AG04450 (cell line): ENCODE results near the gene PHC2. TPM values are rescaled to one million over a fixed set of nuclear protein-coding genes. Genes with fewer than 3 reads are reported as not detected.

Experiments
- CTCF ChIA-PET: fragments of 300-600, 350-600 bp; formaldehyde crosslinking; extraction: SDS; loops from one replicate; lab custom pipeline; 2022; ENCODE audit warnings: antibody characterized with exemption, inconsistent platforms; lab: Charles Lee
- POLR2A ChIA-PET: fragments of 350-600 bp; formaldehyde crosslinking; extraction: SDS; loops from one replicate; lab custom pipeline; 2021; ENCODE audit warnings: antibody characterized with exemption, inconsistent platforms; lab: Yijun Ruan, JAX
- DNase-seq: peaks from one replicate; pipeline ENCODE4 v3.0.0-alpha.2; 2011; ENCODE audit warnings: low read depth, low spot score
- H3K27ac ChIP-seq: one replicate; pipeline ENCODE4 v1.5.1; 2012; ENCODE audit warnings: low read depth, low read length, control low read depth
- H3K27me3 ChIP-seq: one replicate; pipeline ENCODE4 v1.6.0; 2012; ENCODE audit warnings: low read length; ENCODE audit not compliant: control insufficient read depth, insufficient read depth
- H3K4me3 ChIP-seq: 2 replicates; pipeline ENCODE4 v1.5.1; 2011; ENCODE audit warnings: mild to moderate bottlenecking, low read depth, low read length, control low read depth
- H3K9me3 ChIP-seq: 2 replicates; pipeline ENCODE4 v1.5.1; 2012; ENCODE audit warnings: low read length; ENCODE audit not compliant: control insufficient read depth, insufficient read depth
- polyA plus RNA-seq: library from polyadenylated mRNA; depleted of rRNA; stranded (reverse); fragments of >200 nt; gene quantifications from 2 replicates; pipeline ENCODE4 v1.2.3, GENCODE V29; 2011
- TF ChIP-seq, protein P1 (sequence below): IDR thresholded peaks from 2 replicates; pipeline ENCODE4 v1.5.1; 2011; ENCODE audit warnings: low read depth, low read length, control low read depth, inconsistent platforms

The PHC2 gene
- polyA plus RNA-seq, 1 experiment = 47.1 TPM

DNA sequence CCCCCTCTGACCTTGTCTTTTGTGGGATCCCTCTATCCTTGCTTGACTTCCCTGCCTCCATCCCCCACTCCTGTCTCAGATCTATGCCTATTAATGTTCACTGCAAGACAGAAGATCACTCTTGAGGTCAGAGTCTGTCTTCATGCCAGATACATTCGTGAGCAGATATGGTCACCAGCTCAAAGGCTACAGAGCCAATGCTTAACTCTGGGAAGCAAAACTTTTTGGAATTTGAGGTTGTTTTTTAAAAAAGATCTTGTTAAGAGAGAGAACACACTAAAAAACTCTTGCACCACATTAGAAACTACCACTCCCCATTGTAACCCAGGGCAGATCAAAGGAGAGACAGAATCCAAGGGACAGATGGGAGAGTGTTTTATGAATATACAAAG is 92.9 kb downstream of the PHC2 start:
- POLR2A ChIA-PET = interaction anchor here (1.1 to 2.1 kb wide), 3 partner anchors 9 to 239 kb away, joined by 4 to 9 read pairs (median 6); no protein-coding TSS in a partner anchor

DNA sequence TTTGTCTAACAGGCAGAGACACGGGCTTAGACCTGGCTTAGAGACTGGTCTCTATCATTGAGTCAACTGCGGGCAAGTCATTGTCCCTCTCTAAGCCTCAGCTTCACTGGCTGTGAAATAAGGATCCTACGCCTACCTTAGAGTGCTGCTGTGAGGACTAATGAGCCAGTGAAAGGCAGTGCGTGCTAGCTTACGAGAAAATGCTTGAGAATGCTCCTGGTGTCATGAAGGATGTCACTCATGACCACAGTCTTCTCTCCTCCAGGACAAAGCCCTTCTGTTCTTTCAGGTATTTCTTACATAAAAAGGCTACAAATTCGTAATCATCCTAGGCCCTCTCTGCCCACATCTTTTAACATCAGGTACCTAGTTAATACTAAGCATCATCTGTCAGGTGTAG is 93.5 kb downstream of the PHC2 start:
- no peak overlapping the region for H3K27ac ChIP-seq

More for the DNA sequence above, 92.9 kb downstream of the PHC2 start:
- CTCF ChIA-PET = interaction anchor here (1.4 to 2.9 kb wide), 4 partner anchors 9 to 134 kb away, joined by 3 to 18 read pairs (median 8); partner anchors contain the start of gene ZSCAN20
- Histone ChIP-seq H3K4me3 (no peak overlapping the region), H3K27me3 (no peaks in the 10 kb centered on the region), H3K27ac (peak overlapping the region; percentile 87), H3K9me3 (no peaks in the 10 kb centered on the region)
- DNase-seq = no peak
- TF ChIP-seq, protein P1, sequence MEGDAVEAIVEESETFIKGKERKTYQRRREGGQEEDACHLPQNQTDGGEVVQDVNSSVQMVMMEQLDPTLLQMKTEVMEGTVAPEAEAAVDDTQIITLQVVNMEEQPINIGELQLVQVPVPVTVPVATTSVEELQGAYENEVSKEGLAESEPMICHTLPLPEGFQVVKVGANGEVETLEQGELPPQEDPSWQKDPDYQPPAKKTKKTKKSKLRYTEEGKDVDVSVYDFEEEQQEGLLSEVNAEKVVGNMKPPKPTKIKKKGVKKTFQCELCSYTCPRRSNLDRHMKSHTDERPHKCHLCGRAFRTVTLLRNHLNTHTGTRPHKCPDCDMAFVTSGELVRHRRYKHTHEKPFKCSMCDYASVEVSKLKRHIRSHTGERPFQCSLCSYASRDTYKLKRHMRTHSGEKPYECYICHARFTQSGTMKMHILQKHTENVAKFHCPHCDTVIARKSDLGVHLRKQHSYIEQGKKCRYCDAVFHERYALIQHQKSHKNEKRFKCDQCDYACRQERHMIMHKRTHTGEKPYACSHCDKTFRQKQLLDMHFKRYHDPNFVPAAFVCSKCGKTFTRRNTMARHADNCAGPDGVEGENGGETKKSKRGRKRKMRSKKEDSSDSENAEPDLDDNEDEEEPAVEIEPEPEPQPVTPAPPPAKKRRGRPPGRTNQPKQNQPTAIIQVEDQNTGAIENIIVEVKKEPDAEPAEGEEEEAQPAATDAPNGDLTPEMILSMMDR = no peak

DNA sequence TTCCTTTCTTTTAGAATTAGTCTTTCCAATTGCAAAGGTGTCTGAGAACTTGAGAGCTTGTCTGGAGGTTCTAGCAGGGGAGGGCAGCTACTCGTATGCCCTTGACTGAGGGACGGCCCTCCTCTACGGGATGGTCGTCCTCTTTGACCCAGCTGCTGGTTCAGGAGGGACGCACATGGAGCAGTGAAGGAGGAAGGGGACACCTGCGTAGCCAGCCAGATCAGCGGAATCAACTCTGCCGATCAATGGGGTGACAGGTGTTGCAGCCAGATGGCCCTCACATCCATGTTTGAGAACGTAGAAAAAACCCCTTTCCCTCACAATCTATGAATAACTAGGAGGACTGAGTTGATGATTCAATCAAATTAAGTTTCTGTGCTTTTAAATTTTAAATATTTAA is 94.3 kb downstream of the PHC2 start:
- no peaks in the 10 kb centered on the region for H3K27me3 ChIP-seq
- TF ChIP-seq, protein P1 = no peak
- no peak overlapping the region for H3K4me3 ChIP-seq
- no peak for DNase-seq
- ChIA-PET POLR2A (interaction anchor here (0.5 to 0.6 kb wide), 2 partner anchors 13 to 547 kb away, joined by 6 to 8 read pairs; no protein-coding TSS in a partner anchor), CTCF (interaction anchor here (0.7 to 2.6 kb wide), 4 partner anchors 39 to 330 kb away, joined by 3 to 8 read pairs (median 5); no protein-coding TSS in a partner anchor)
- no peak overlapping the region for H3K27ac ChIP-seq
- no peaks in the 10 kb centered on the region for H3K9me3 ChIP-seq

More for the DNA sequence above, 93.5 kb downstream of the PHC2 start:
- H3K4me3 ChIP-seq = no peak overlapping the region
- TF ChIP-seq, protein P1 = no peak
- no peaks in the 10 kb centered on the region for H3K27me3 ChIP-seq
- H3K9me3 ChIP-seq = no peaks in the 10 kb centered on the region
- POLR2A ChIA-PET = interaction anchor here (2.1 kb wide), 1 partner anchor 10 kb away, joined by 6 read pairs; no protein-coding TSS in a partner anchor
- CTCF ChIA-PET = interaction anchor here (1.4 to 2.9 kb wide), 3 partner anchors 11 to 41 kb away, joined by 3 to 18 read pairs (median 8); no protein-coding TSS in a partner anchor
- no peak for DNase-seq

DNA sequence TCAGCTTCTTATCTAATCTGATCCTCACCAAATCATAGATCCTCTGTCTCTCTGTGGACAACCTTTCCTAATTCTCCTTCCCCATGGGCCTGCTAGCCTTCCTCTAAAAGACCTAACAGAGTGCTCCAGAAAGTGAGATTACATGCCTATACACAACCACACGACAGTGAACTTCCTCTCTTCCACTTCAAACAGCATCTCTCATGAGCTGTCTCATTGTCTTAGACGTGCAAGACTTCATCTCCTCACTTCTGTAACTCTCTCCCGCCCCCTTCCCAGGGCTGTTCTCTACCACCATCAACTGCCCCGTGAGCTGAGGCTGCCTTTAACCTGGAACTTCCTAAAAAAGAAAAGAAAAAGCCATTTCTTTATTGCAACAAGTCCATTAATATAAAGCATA is 95.9 kb downstream of the PHC2 start:
- no peak for DNase-seq
- no peak overlapping the region for H3K4me3 ChIP-seq
- no peaks in the 10 kb centered on the region for H3K9me3 ChIP-seq
- no peak overlapping the region for H3K27ac ChIP-seq
- TF ChIP-seq, protein P1 = no peak
- ChIA-PET CTCF (interaction anchor here (0.6 to 2.6 kb wide), 3 partner anchors 19 to 121 kb away, joined by 6 to 8 read pairs (median 7); no protein-coding TSS in a partner anchor), POLR2A (no interaction called here)
- H3K27me3 ChIP-seq = no peaks in the 10 kb centered on the region

DNA sequence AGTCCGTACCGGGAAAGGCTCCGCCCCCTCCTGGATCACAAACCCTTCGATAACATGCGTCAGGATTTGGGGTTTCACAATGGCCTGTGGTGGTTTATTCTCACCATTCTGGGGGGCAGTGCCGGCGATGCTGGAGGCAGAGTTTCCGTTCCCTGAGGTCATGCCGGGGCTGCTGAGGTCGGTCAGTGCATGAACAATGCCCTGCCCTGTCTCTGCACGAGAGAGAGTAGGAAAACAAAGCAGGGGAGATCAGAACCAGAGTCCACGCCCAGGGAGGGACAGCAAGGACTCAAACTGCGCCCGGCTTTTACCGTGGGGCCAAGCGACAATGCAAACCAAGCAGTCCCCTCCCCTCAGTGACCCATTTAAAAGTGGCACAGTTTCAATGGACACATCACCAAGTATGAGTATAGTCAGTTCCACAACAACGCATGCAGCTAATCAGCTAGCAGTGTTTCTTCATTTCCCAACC is 96.8 kb downstream of the PHC2 start:
- Histone ChIP-seq H3K4me3 (no peak overlapping the region), H3K27ac (no peak overlapping the region), H3K27me3 (no peaks in the 10 kb centered on the region), H3K9me3 (no peaks in the 10 kb centered on the region)
- POLR2A ChIA-PET = no interaction called here
- CTCF ChIA-PET = no interaction called here
- DNase-seq = no peak
- TF ChIP-seq, protein P1 = no peak
